ENCODE results near the gene ACTL8. TPM values are rescaled to one million over a fixed set of nuclear protein-coding genes. Genes with fewer than 3 reads are reported as not detected.

The ACTL8 gene
- total and polyA plus RNA-seq, 2 of the 4 experiments (the other 2 are of a cell fraction) = under 0.01 to 0.07 TPM

DNA sequence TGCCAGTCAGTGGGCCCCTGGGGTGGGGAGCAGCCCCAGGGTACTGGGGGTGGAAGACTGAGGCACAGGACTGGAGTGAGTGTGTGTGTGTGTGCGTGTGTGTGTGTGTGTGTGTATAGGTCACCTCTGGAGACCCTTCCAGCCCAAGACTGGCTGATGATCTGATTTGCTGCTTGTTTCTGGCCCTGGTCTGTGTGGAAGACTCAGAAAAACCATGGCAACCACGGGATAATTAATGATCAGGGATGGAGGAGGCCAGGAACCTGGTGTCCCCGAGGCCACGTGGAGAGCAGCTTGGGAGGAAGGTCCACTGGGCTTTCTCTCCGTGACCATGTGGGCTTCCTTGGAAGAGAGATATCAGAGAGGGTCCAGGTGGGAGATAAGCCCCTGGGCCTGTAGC lies 4.8 kb upstream of the ACTL8 start:
- Histone ChIP-seq H2AK9ac (replicated peaks; ENCODE audit: low read depth, low read length, poor library complexity) (peak overlapping the region; percentile 26), H2BK5ac (ENCODE audit: low read depth, low read length, poor library complexity, severe bottlenecking) (no peak overlapping the region), H3K4ac (ENCODE audit: low read depth, low read length) (no peak overlapping the region), H3K9me1 (ENCODE audit: insufficient read depth, low read length) (no peaks in the 10 kb centered on the region; the same call in 1 of the 2 replicates), H3K27me3 (ENCODE audit: control insufficient read depth, insufficient read depth, low read length) (no peaks in the 10 kb centered on the region), H2AFZ (replicated peaks; ENCODE audit: low read length, poor library complexity) (no peak overlapping the region), H3K14ac (replicated peaks; ENCODE audit: low read depth, low read length) (no peak overlapping the region), H3K56ac (ENCODE audit: extremely low read depth, insufficient read depth, low read length) (no peak overlapping the region), H3K36me3 (ENCODE audit: control insufficient read depth, insufficient read depth, low read length) (no peaks in the 10 kb centered on the region), H3K27ac (ENCODE audit: insufficient read depth, low read length) (no peak overlapping the region), H4K8ac (ENCODE audit: low read depth in 2 of 2, low read length in 2 of 2) (no peak overlapping the region), H3K18ac (ENCODE audit: low read depth, low read length) (no peak overlapping the region), H3K9ac (ENCODE audit: low read depth, low read length) (no peak overlapping the region), H4K91ac (ENCODE audit: insufficient read depth, low read depth, low read length) (no peak overlapping the region), H3K9me3 (ENCODE audit: control insufficient read depth, insufficient read depth, low read length) (peaks cover 7% of the 10 kb centered on the region), H2BK20ac (ENCODE audit: low read depth, low read length) (no peak overlapping the region), H3K79me1 (ENCODE audit: low read depth in 1 of 2, low read length in 2 of 2) (no peaks in the 10 kb centered on the region), H3K4me3 (ENCODE audit: insufficient read depth, low read depth, low read length) (no peak overlapping the region), H2BK120ac (ENCODE audit: low read depth, low read length) (no peak overlapping the region), H3K4me2 (ENCODE audit: low read depth, low read length) (no peak overlapping the region), H2AK5ac (ENCODE audit: low read depth, low read length) (no peak overlapping the region), H3K4me1 (ENCODE audit: control insufficient read depth, insufficient read depth, low read length) (no peaks in the 10 kb centered on the region), H4K20me1 (ENCODE audit: insufficient read depth, low read length) (no peaks in the 10 kb centered on the region), H4K5ac (ENCODE audit: low read depth, low read length) (no peak overlapping the region), H3K23ac (ENCODE audit: low read depth, low read length) (no peak overlapping the region), H2BK15ac (ENCODE audit: low read depth, low read length) (no peak overlapping the region)
- POLR2A ChIA-PET (ENCODE audit: unreplicated experiment) = no interaction called here
- CTCF ChIA-PET = no interaction called here
- DNase-seq (no peak), ATAC-seq (ENCODE audit: low read depth) (no peak)
- TF ChIP-seq BHLHE40 (IDR thresholded peaks at IDR 0.05; ENCODE audit: low read depth, low read length) (no peak), MXI1 (IDR thresholded peaks at IDR 0.05; ENCODE audit: borderline replicate concordance, low read depth, low read length) (no peak), RAD21 (IDR thresholded peaks at IDR 0.05; ENCODE audit: low read length) (no peak), NFE2L2 (IDR thresholded peaks at IDR 0.05; ENCODE audit: low read depth, low read length) (no peak), POLR2A (IDR thresholded peaks at IDR 0.05; ENCODE audit: low read depth, low read length) (no peak), CHD1 (IDR thresholded peaks at IDR 0.05; ENCODE audit: low read depth, low read length) (no peak), FOS (IDR thresholded peaks at IDR 0.05; ENCODE audit: low read depth, low read length) (no peak), MAZ (IDR thresholded peaks at IDR 0.05; ENCODE audit: borderline replicate concordance, low read depth, low read length) (no peak), RFX5 (IDR thresholded peaks at IDR 0.05; ENCODE audit: low read depth, low read length) (no peak), MAFK (IDR thresholded peaks at IDR 0.05; ENCODE audit: low read depth, low read length) (no peak)
- TF ChIP-seq, protein P1, sequence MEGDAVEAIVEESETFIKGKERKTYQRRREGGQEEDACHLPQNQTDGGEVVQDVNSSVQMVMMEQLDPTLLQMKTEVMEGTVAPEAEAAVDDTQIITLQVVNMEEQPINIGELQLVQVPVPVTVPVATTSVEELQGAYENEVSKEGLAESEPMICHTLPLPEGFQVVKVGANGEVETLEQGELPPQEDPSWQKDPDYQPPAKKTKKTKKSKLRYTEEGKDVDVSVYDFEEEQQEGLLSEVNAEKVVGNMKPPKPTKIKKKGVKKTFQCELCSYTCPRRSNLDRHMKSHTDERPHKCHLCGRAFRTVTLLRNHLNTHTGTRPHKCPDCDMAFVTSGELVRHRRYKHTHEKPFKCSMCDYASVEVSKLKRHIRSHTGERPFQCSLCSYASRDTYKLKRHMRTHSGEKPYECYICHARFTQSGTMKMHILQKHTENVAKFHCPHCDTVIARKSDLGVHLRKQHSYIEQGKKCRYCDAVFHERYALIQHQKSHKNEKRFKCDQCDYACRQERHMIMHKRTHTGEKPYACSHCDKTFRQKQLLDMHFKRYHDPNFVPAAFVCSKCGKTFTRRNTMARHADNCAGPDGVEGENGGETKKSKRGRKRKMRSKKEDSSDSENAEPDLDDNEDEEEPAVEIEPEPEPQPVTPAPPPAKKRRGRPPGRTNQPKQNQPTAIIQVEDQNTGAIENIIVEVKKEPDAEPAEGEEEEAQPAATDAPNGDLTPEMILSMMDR (conservative IDR thresholded peaks at IDR 0.05; ENCODE audit: low read depth, low read length) = no peak
- dilution Hi-C loops (cut with HindIII; ENCODE audit: low sequenced_read_pairs, unreplicated experiment) = no loop called here
- BruUV-seq (replicated peaks) = no TSS peak
- intact Hi-C loops (cut with micrococcal nuclease) = no loop called here
- 88% methylated on average over 1 of the region's 5 CpGs; no CpG with 5 or more reads in 1 of the 2 experiments for WGBS, 2 experiments (ENCODE audit: extremely low coverage in 2 of 2, insufficient read length in 1 of 2)
- in situ Hi-C loops (cut with MboI; ENCODE audit: low sequenced_read_pairs) = no loop called here

Data from IMR-90 (cell line).